ENCODE data around the gene PPP1R12A. TPM values are rescaled to one million over a fixed set of nuclear protein-coding genes. Genes with fewer than 3 reads are reported as not detected.

PPP1R12A gene
- 68.3 and 97.7 TPM in 2 replicates for total RNA-seq

GRCh38 chr12:79935021-79935623, at the start of gene PPP1R12A:
PPP1R12A (minus strand) TSS chr12:79935097; CDS start chr12:79934931, 166 bp downstream.

Small RNA genes lying within 50 kb of the gene (small RNA-seq; reads per million reads assigned to genes)
- gene RNA5SP363: not detected

Other genes starting within 250 kb of the PPP1R12A start
- gene PAWR, start 244.1 kb downstream of the PPP1R12A start, total RNA-seq: 5.5 and 11.3 TPM in 2 replicates
- under 0.01 and 0.20 TPM in 2 replicates for gene OTOGL, start 164.4 kb upstream of the PPP1R12A start, total RNA-seq

All from subcutaneous preadipocyte (primary cell).